NCI-H524 (cell line): ENCODE results near the gene CYSTM1.
A peak's percentile ranks its signal among the peaks of the same experiment; 100 is the strongest.
"Not testable (repeated sequence)": the region's sequence is repeated elsewhere in the genome, so short reads cannot be mapped to it uniquely, and the experiment has no call there.

Experiments
- DNase-seq, 2 experiments: peaks; one replicate each; lab custom pipeline; 2025; lab: John Stamatoyannopoulos, UW

Gene CYSTM1

GRCh38 chr5:140150201-140150600, 24.8 kb upstream of the CYSTM1 start:
- DNase-seq = peak; percentile 11 to 66

DNA sequence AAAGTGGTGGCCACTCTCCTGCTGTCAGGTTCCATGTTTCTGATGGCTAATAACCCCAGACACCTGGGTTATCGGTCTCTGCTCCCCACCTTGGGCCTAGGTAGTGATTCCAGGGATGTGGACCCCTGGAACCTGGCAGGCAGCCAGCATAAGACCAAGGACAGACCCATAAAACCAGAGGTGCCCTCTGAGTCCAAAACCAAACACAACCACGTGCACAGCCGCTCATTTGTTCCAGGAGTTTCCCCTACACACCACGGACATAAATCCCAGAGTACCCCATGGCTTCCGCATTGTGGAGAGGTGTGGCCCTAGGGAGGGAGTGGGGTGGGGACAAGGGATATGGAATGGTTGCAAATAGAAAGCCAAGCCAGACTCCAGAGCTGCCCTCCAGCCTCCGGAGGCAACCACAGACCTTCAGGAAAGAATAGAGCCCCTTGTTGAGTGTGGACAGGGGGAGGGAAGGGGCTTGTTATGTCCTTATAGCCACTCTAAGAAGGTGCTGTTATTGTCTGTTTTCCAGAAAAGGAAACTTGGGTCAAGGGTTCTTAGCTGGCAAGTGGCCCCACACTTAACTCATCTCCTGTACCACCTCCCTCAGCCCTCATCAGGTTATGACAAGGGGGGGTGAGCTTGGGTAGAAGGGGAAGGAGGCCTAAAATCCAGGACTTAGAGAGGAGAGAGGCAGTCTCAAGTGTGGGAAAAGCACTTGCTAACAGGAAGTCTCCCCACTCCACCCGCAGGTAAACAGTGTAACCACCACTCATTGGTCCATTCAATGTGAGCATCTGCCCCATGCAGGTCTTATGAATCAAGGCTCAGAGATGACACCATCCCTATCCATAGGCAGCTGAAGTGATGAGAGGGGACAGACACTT, 23.6 kb upstream of the CYSTM1 start:
- no peak for DNase-seq

GRCh38 chr5:140152022-140152999, 22.7 kb upstream of the CYSTM1 start:
- DNase-seq = no peak

- DNase-seq = no peak
These were observed 21.7 kb upstream of the CYSTM1 start for GRCh38 chr5:140153255-140153654.

DNA sequence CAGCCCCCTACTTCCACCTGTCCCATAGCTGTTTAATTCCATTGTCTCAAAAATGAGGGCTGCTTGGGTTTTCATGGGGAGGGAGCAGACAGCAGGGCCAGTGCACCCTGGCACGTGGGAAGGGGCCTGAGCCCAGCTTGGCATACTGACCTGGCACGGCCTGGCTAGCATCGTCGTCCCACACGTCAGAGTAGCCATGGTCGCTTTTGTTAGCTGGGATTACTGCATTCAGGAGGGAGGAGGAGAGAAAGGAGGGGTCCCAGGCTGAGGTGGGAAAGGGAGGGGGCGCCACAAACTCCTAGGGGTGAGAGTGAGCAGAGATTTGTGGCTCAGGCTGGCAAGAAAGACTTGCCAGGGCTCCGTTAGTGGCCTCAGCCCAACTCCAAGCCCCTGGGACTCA, 21.1 kb upstream of the CYSTM1 start:
- no peak for DNase-seq

GRCh38 chr5:140154710-140155381, 20.1 kb upstream of the CYSTM1 start:
- DNase-seq = not testable (repeated sequence)

- DNase-seq = peak; percentile 63 to 72
These were observed 17.8 kb upstream of the CYSTM1 start for GRCh38 chr5:140157032-140157781.

- no peak for DNase-seq
These were observed 15.7 kb upstream of the CYSTM1 start for GRCh38 chr5:140159014-140159927.

- no peak for DNase-seq
These were observed 12.7 kb upstream of the CYSTM1 start for GRCh38 chr5:140162275-140162674.

GRCh38 chr5:140162781-140163180, 12.2 kb upstream of the CYSTM1 start:
- DNase-seq = no peak

DNA sequence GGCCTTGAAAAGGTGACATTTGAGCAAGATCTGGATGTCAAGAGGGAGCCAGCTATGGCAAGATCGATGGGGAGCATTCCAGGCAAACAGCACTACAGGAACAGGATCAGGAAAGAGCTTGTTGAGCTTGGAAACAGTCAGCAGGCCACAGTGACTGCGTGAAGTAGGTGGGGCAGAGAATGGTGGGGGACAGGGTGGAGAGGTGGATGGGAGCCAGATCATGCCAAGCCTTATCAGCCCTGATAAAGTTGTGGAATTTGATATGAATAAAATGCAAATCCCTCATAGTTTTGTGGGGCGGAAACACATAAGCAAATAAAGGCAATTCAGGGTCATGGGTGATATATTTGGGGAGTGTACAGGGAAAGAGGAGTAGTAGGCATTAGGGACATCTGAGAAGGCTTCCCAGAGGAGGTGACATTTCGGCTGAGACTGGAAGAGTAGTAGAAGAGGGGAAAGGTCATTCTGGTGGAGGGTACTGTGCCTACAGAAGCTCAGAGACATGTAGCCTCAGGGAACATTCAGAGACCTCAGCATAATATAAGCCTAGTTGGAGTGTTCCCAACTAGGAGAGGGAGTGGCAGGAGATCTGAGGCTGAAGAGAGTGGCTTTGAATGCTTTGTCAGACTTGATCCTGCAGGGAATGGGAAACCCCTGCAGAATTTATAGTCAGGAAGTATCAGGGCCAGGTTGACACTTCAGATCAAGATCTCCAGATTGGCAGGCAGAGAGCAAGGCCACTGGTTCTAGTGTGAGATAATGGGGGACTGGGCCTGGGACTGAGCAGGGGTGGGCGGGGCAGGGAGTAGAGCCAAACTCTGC, 9.7 kb upstream of the CYSTM1 start:
- DNase-seq = no peak

DNA sequence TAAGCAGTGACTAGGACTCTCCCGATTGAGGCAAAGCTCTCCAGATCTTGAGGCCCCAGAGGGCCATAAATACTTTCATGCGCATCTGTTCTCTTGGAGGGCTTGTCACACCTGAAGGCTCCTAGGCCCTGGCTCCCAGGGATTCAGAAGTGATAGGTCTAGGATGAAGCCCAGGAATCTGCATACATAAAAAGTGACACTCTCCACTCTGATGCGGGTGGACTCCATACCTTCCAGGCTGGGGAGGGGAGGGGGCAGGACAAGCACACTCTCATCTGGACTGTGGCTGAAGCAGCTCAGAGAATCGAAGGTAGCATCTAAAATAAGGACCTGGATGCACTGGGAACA, 9.1 kb upstream of the CYSTM1 start:
- DNase-seq = peak in 1 of 2 experiments; percentile 7

GRCh38 chr5:140166911-140167310, 8.1 kb upstream of the CYSTM1 start:
- DNase-seq = no peak

DNA sequence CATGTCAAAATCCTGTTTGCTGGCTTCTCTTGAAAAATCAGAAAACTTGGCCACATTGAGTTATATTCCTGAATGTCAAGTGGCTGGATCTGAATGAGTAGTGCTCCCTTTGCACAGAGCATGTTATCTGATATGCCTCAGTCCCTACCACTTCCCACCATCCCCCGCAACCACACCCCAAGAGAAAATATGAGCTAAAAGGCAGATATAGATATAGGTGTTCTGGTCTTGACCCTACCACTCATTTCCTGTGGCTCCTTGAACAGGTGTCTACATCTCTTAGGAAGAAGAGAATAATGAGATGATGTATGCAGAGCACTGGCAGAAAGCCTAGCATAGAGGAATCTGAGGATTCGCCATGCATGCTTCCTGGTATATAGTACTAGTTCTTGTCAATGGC, 6.6 kb upstream of the CYSTM1 start:
- no peak for DNase-seq

DNA sequence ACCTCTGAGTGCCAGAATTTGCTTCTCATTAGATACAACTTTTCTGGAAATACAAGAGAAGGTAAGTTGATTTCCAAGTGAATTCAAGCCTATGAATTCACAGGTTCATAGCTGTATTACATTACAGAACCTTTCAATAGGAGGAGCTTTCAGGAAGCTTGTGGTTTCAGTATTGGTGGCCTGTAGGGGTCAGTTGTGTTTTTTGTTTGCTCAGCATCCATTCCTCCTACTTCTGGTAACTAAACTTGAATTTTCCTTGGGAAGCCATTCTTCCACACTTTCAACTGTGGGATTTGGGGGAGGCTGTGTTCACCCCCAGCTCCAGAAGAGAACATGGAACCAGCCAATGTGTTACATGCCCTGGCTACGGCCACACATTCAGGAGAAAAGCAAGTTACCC, 5.6 kb upstream of the CYSTM1 start:
- DNase-seq = no peak

DNA sequence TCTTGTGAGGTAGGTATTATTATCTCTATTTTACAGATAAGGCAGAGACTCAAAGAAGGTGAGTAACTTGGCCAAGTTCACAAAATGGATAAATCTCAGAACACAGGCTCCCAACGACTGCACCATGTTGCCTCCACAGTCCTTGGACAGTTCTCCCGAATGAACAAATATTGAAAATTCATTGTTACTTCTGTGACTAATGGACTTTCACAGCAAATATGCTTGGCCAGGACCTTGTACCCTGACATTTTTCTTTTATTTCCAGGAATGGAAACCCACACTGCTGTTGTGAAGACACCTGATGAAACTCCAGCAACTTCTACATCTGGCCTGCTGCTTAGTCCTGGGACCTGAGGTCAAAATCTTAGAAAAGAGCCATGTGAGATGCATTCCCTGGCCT, 2.5 kb upstream of the CYSTM1 start:
- DNase-seq = no peak

DNA sequence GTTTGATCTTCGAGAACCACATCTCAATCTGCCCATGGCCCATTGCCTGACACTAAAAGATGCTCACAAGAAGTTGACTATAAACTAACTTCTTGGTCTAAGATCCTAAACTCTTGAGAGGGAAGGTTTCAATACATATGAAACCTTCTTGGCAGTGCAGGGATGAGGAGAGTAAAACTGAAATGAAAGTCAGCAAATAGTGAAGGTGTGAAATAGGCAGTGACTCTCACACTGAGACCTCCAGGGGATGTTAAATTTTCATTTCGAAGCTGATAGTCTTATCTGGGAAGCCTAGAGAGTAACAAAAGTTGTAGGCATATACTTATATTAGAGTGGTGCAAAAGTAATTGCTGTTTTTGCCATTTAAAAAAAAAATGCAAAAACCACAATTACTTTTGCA, 974 bp upstream of the CYSTM1 start:
- DNase-seq = no peak

DNA sequence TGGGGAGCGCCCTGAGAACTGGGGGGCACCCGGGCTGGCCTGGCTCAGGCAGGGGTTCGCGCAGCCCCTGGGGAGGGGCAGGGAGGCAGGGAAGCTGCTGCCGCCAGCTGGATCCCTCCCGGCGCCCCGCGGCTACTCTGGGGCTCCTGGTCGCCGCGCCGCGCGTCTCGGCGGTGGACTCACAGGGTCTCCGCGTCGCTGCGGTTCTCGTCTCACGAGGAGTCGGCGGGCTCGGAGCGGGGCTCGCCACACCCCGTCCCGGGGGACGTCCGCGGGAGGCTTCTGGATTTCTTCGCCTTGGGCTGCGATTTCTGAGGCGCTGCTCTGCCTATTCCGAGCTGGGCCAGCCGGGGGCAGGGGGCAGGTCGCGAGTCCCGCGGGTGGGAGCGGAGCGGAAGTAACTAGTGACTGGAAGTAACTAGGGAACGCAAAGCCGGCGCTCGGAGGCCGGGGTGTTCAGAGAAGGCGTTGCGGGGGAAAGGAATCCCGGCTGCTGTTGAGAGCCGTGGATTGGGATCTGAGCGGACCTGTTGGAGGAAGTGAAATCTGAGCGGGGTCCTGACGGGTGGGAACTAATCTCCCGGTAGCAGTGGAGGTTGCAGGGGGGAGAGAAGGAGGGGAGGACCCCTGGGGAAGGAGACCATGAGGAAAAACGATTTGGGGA, 511 bp downstream of the CYSTM1 start:
- peak; percentile 71 to 73 for DNase-seq

DNA sequence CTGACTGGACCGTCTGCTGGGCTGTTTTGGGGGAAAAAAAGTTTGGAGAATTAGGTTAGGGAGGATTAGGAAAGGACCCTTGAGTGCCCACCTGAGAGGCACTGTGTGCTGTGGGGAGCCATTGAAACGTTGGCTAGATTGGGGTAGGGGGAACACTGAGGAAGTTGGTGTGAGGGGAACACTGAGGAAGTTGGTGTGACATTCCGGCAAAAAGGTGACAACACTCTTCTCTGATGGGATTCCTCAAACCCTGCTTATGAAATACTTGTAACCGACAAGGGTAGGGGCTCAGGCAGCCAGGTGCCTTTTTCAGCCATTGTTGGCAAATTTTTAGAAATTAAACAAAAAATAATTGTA, 1.0 kb downstream of the CYSTM1 start:
- no peak for DNase-seq
